Astrocyte (in vitro differentiated cells and primary cell): ENCODE measurements around the gene USF3. TPM values are rescaled to one million over a fixed set of nuclear protein-coding genes. Genes with fewer than 3 reads are reported as not detected.

Experiments
- DNase-seq: peaks from one replicate; pipeline ENCODE4 v3.0.0-alpha.2; 2010; ENCODE audit warnings: low read depth
- FAIRE-seq: peaks from 2 replicates; lab custom pipeline; 2011; peaks lifted over from hg19 to GRCh38; lab: Jason Lieb, UNC
- H2AFZ ChIP-seq: 2 replicates; pipeline ENCODE4 v1.6.0; 2012; ENCODE audit warnings: low read depth, low read length, inconsistent platforms
- H3K27ac ChIP-seq: 2 replicates; pipeline ENCODE4 v1.5.1; 2011; ENCODE audit warnings: low read depth, low read length, inconsistent platforms
- H3K27me3 ChIP-seq: 2 replicates; pipeline ENCODE4 v1.6.0; 2011; ENCODE audit warnings: low read length, inconsistent platforms; ENCODE audit not compliant: insufficient read depth
- H3K36me3 ChIP-seq: 2 replicates; pipeline ENCODE4 v1.5.1; 2011; ENCODE audit warnings: low read length, inconsistent platforms; ENCODE audit not compliant: insufficient read depth
- H3K4me1 ChIP-seq: 2 replicates; pipeline ENCODE4 v1.5.1; 2011; ENCODE audit warnings: low read length, inconsistent platforms; ENCODE audit not compliant: insufficient read depth
- H3K4me2 ChIP-seq: 2 replicates; pipeline ENCODE4 v1.6.0; 2012; ENCODE audit warnings: low read length, inconsistent platforms
- H3K4me3 ChIP-seq: 2 replicates; pipeline ENCODE4 v1.5.1; 2011; ENCODE audit warnings: low read depth, mild to moderate bottlenecking, low read length, inconsistent platforms; ENCODE audit not compliant: insufficient read depth
- H3K79me2 ChIP-seq: 2 replicates; pipeline ENCODE4 v1.6.0; 2012; ENCODE audit warnings: mild to moderate bottlenecking, low read length, inconsistent platforms; ENCODE audit not compliant: insufficient read depth
- H3K9ac ChIP-seq: 2 replicates; pipeline ENCODE4 v1.6.0; 2012; ENCODE audit warnings: mild to moderate bottlenecking, low read length, inconsistent platforms
- H3K9me3 ChIP-seq: 2 replicates; pipeline ENCODE4 v1.5.1; 2012; ENCODE audit warnings: low read depth, mild to moderate bottlenecking, low read length, inconsistent platforms; ENCODE audit not compliant: insufficient read depth
- H4K20me1 ChIP-seq: 2 replicates; pipeline ENCODE4 v1.6.0; 2012; ENCODE audit warnings: low read length, inconsistent platforms; ENCODE audit not compliant: insufficient read depth
- H3K27ac Mint-ChIP-seq: one replicate; pipeline ENCODE4 v1.8.0; 2021; ENCODE audit warnings: mild to moderate bottlenecking, mixed read lengths; ENCODE audit not compliant: unreplicated experiment
- H3K27me3 Mint-ChIP-seq: one replicate; pipeline ENCODE4 v1.8.0; 2021; ENCODE audit warnings: low read depth, mixed read lengths; ENCODE audit not compliant: unreplicated experiment
- H3K36me3 Mint-ChIP-seq: one replicate; pipeline ENCODE4 v1.8.0; 2021; ENCODE audit warnings: low read depth, mixed read lengths; ENCODE audit not compliant: unreplicated experiment
- H3K4me1 Mint-ChIP-seq: one replicate; pipeline ENCODE4 v1.8.0; 2021; ENCODE audit warnings: low read depth, mixed read lengths; ENCODE audit not compliant: unreplicated experiment
- H3K4me3 Mint-ChIP-seq: one replicate; pipeline ENCODE4 v1.8.0; 2021; ENCODE audit warnings: mild to moderate bottlenecking, moderate library complexity, mixed read lengths; ENCODE audit not compliant: unreplicated experiment
- H3K9me3 Mint-ChIP-seq: one replicate; pipeline ENCODE4 v1.8.0; 2021; ENCODE audit warnings: mild to moderate bottlenecking, mixed read lengths; ENCODE audit not compliant: unreplicated experiment
- CTCF ChIP-seq: IDR thresholded peaks from 2 replicates; pipeline ENCODE4 v1.5.1; 2011; ENCODE audit warnings: low read depth, mild to moderate bottlenecking, inconsistent platforms, low read length, moderate library complexity; ENCODE audit not compliant: insufficient read depth
- EZH2 ChIP-seq: IDR thresholded peaks from 2 replicates; pipeline ENCODE4 v1.6.1; 2012; ENCODE audit warnings: mild to moderate bottlenecking, low read length, inconsistent platforms; ENCODE audit not compliant: insufficient read depth
- total RNA-seq: library from RNA; stranded (reverse); gene quantifications from 2 replicates; pipeline ENCODE4 v1.2.1, GENCODE V29; 2021

USF3 gene
- total RNA-seq, 1 donor from 2014 or later: 11.8 TPM

- Mint-ChIP-seq H3K9me3 (no peaks in the 10 kb centered on the region), H3K27me3 (peaks cover 17% of the 10 kb centered on the region), H3K4me3 (no peak overlapping the region), H3K27ac (peak overlapping the region; percentile 8), H3K4me1 (peaks cover 3% of the 10 kb centered on the region), H3K36me3 (no peaks in the 10 kb centered on the region)
- Histone ChIP-seq H3K4me2 (peak overlapping the region; percentile 72), H3K27me3 (no peaks in the 10 kb centered on the region), H3K27ac (no peak overlapping the region), H2AFZ (no peak overlapping the region), H3K9me3 (no peaks in the 10 kb centered on the region), H3K9ac (peak overlapping the region; percentile 26), H3K4me3 (peak overlapping the region; percentile 29), H3K36me3 (no peaks in the 10 kb centered on the region), H4K20me1 (no peaks in the 10 kb centered on the region), H3K4me1 (peaks cover 3% of the 10 kb centered on the region), H3K79me2 (no peaks in the 10 kb centered on the region)
- FAIRE-seq: no peak
- no peak for TF ChIP-seq EZH2
- peak; percentile 97 for TF ChIP-seq CTCF
- peak; percentile 42 for DNase-seq
Measured at GRCh38 chr3:113626503-113627371, 69.7 kb downstream of the USF3 start.

- DNase-seq (no peak), FAIRE-seq (no peak)
- Histone ChIP-seq H3K9ac (no peak overlapping the region), H3K27ac (no peak overlapping the region), H3K4me2 (peak overlapping the region; percentile 72), H3K27me3 (no peaks in the 10 kb centered on the region), H3K36me3 (no peaks in the 10 kb centered on the region), H3K79me2 (no peaks in the 10 kb centered on the region), H3K9me3 (no peaks in the 10 kb centered on the region), H3K4me3 (peak overlapping the region; percentile 26), H4K20me1 (no peaks in the 10 kb centered on the region), H2AFZ (peak overlapping the region; percentile 18), H3K4me1 (peaks cover 3% of the 10 kb centered on the region)
- Mint-ChIP-seq H3K9me3 (no peaks in the 10 kb centered on the region), H3K27ac (no peak overlapping the region), H3K4me3 (no peak overlapping the region), H3K4me1 (peaks cover 3% of the 10 kb centered on the region), H3K27me3 (peaks cover 17% of the 10 kb centered on the region), H3K36me3 (no peaks in the 10 kb centered on the region)
- TF ChIP-seq EZH2 (no peak), CTCF (no peak)
Measured at GRCh38 chr3:113625834-113626233, 70.6 kb downstream of the USF3 start.

DNA sequence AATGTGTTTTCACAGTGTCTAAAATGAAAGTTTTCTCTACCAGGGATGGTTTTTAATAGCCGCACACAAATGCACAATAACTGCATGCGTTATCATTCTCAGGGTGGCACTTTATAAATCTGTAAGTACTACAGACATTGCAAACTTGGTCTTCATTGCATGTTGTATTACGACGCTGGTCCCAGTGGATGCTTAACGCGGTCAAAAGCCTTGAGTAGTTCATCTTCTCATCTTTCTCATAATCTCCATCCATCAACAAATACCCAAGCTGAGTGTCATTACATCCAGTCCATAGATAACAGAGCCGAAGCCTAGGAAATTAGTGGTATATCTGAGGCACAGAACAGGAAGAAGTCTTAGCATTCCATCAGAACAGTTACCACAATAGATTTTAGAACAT is 72.6 kb downstream of the USF3 start:
- H3K4me1 ChIP-seq: peaks cover 3% of the 10 kb centered on the region
- H4K20me1 ChIP-seq: no peaks in the 10 kb centered on the region
- Mint-ChIP-seq H3K27ac (no peak overlapping the region), H3K27me3 (peaks cover 15% of the 10 kb centered on the region), H3K9me3 (no peaks in the 10 kb centered on the region), H3K36me3 (no peaks in the 10 kb centered on the region), H3K4me1 (peaks cover 3% of the 10 kb centered on the region), H3K4me3 (no peak overlapping the region)
- no peaks in the 10 kb centered on the region for H3K36me3 ChIP-seq
- no peaks in the 10 kb centered on the region for H3K9me3 ChIP-seq
- no peak overlapping the region for H3K9ac ChIP-seq
- no peak for FAIRE-seq
- no peak overlapping the region for H3K27ac ChIP-seq
- no peak for TF ChIP-seq CTCF
- TF ChIP-seq EZH2: no peak
- peak overlapping the region; percentile 50 for H3K4me2 ChIP-seq
- no peak overlapping the region for H3K4me3 ChIP-seq
- H3K79me2 ChIP-seq: no peaks in the 10 kb centered on the region
- H2AFZ ChIP-seq: no peak overlapping the region
- H3K27me3 ChIP-seq: no peaks in the 10 kb centered on the region
- DNase-seq: no peak
